NB4 (cell line): ENCODE measurements around the gene INTS3.
A peak's percentile ranks its signal among the peaks of the same experiment; 100 is the strongest.

ENCODE experiments used
- DNase-seq: peaks from one replicate; pipeline ENCODE4 v3.0.0; 2010; ENCODE audit warnings: low read depth
- H3K4me3 ChIP-seq: one replicate; pipeline ENCODE4 v1.5.1; 2011; ENCODE audit warnings: mild to moderate bottlenecking, low read depth, low read length, moderate library complexity
- CTCF ChIP-seq: IDR thresholded peaks from one replicate; pipeline ENCODE4 v1.5.1; 2012; ENCODE audit warnings: low read depth, low read length
- MAX ChIP-seq: IDR thresholded peaks from 2 replicates; pipeline ENCODE4 v1.6.1; 2011; ENCODE audit warnings: low read depth, low read length
- MYC ChIP-seq: IDR thresholded peaks from 2 replicates; pipeline ENCODE4 v1.6.1; 2011; ENCODE audit warnings: low read depth, low read length
- POLR2A ChIP-seq: IDR thresholded peaks from 2 replicates; pipeline ENCODE4 v1.6.1; 2011; ENCODE audit warnings: mild to moderate bottlenecking; ENCODE audit not compliant: insufficient read length; ENCODE audit errors: extremely low read depth

Gene INTS3

DNA sequence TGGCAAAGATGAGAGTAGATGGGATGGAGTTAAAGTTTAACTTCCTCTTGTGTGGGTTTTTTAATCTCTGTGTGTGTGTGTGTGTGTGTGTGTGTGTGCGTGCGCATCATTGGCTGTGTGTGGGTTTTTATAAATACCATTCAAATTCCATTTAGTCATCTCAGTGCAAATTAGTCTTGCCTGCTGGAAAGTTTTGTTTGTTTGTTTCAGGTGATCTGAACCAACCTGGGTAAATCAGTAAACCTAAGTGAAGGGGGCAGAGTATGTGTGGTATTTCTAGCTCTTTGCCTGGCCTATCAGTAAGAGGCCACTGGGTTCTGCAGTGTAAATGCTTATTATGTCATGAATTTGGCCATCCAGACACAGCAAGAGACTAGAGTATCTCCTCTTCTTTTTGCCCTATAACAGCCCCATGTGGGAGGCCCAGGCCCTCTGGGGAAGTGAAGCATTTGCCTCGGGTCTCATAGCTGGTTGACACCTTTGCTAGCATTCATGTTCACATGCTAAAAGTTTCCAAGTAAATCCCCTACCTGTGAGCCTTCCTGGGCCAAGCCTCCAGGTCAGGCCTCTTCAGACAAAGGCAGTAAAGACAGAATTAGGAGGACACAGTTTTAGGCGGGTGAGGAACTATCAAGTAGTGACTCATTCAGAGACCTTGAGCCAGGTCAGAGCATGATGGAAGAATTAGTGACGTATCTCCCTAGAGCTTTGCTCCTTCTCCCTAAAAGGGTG, 14.7 kb downstream of the INTS3 start:
- TF ChIP-seq MAX (no peak), MYC (no peak), CTCF (no peak), POLR2A (no peak)
- H3K4me3 ChIP-seq = no peak overlapping the region
- peak; percentile 26 for DNase-seq

- no peak for TF ChIP-seq POLR2A
- no peak for TF ChIP-seq MAX
- no peak for TF ChIP-seq CTCF
- TF ChIP-seq MYC = no peak
- H3K4me3 ChIP-seq = no peak overlapping the region
- DNase-seq = no peak
Observed at GRCh38 chr1:153745417-153745816, 17.6 kb downstream of the INTS3 start.

- no peak for DNase-seq
- no peak for TF ChIP-seq POLR2A
- TF ChIP-seq MYC = no peak
- TF ChIP-seq MAX = no peak
- no peak for TF ChIP-seq CTCF
- no peak overlapping the region for H3K4me3 ChIP-seq
Observed at GRCh38 chr1:153746174-153746573, 18.3 kb downstream of the INTS3 start.

DNA sequence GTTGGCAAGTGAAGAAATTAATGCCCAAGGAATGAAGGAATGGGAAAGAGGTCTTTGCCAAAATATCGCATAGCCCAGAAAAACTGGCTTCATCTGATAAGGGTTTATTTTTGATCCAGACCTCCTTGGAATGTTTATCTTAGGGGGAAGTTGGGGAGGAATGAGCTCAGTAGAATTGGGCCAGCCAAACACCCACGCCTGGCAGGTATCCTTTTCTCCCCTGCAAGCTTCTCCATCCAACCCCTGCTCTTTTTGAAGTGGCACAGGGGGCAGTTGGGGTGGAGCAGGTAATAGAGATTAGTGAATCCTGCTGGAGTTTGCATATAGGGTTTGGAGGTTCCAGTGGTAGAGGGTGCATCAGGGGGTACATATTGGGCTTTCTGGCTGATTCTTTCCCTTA, 21.1 kb downstream of the INTS3 start:
- no peak for TF ChIP-seq CTCF
- no peak for TF ChIP-seq POLR2A
- no peak for TF ChIP-seq MAX
- no peak for DNase-seq
- no peak overlapping the region for H3K4me3 ChIP-seq

- H3K4me3 ChIP-seq = no peak overlapping the region
- TF ChIP-seq CTCF = peak; percentile 96
- TF ChIP-seq MAX = peak; percentile 88
- TF ChIP-seq MYC = peak; percentile 72
- TF ChIP-seq POLR2A = no peak
- DNase-seq = peak; percentile 82
Observed at GRCh38 chr1:153749408-153750005, 21.7 kb downstream of the INTS3 start.
